GM10266 (cell line): ENCODE results near the gene SEZ6.

Experiments
- DNase-seq: peaks from one replicate; pipeline ENCODE4 v3.0.0; 2012; ENCODE audit errors: extremely low spot score
- TF ChIP-seq, protein P1 (sequence below): IDR thresholded peaks from 2 replicates; pipeline ENCODE4 v1.5.1; 2012; ENCODE audit warnings: mild to moderate bottlenecking, low read depth; ENCODE audit not compliant: control insufficient read depth, insufficient read depth; ENCODE audit errors: missing control alignments

Gene SEZ6

DNA sequence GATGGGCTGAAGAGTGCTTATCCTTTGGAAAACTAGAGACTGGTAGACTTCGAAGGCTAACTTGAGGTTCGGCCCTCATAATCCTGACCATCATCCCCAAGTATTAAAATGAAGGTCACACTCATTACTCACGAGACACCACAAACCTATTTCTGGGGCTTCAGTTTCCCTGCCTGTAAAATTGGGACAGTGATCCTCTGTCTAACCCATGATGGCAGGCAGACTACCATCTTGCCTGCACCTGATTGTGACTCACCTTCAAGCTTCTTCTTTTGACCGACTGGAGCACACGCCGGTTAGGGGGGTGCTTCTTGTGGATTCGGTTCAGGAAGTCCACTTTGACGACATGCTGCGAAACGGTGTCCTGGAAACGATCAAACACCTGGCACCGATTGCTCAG, 88.8 kb downstream of the SEZ6 start:
- DNase-seq: no peak
- TF ChIP-seq, protein P1, sequence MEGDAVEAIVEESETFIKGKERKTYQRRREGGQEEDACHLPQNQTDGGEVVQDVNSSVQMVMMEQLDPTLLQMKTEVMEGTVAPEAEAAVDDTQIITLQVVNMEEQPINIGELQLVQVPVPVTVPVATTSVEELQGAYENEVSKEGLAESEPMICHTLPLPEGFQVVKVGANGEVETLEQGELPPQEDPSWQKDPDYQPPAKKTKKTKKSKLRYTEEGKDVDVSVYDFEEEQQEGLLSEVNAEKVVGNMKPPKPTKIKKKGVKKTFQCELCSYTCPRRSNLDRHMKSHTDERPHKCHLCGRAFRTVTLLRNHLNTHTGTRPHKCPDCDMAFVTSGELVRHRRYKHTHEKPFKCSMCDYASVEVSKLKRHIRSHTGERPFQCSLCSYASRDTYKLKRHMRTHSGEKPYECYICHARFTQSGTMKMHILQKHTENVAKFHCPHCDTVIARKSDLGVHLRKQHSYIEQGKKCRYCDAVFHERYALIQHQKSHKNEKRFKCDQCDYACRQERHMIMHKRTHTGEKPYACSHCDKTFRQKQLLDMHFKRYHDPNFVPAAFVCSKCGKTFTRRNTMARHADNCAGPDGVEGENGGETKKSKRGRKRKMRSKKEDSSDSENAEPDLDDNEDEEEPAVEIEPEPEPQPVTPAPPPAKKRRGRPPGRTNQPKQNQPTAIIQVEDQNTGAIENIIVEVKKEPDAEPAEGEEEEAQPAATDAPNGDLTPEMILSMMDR: no peak

DNA sequence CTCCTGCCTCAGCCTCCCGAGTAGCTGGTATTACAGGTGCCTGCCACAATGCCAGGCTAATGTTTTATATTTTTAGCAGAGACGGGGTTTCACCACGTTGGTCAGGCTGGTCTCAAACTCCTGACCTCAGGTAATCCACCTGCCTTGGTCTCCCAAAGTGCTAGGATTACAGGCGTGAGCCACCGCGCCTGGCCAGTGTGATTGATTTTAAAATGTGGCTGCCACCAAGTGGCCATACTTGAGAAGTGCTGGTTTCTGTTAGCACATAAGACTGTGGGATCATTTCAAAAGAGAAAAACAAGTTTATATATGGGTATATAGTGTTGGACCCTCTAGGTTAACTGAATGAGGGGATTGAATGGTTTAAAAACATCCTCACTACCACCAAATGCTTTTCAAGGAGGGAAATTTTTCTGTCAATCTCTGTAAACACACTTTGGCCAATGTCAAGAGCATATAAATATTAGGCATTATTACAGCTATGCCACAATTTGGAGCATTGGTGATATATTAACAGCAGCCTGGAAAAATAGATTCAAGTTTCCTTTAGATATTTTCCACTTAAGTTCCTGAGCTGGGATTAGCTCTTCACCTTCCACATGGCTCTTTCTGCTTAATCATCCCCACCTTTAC, 89.4 kb downstream of the SEZ6 start:
- DNase-seq: no peak
- TF ChIP-seq, protein P1: peak; percentile 63

DNA sequence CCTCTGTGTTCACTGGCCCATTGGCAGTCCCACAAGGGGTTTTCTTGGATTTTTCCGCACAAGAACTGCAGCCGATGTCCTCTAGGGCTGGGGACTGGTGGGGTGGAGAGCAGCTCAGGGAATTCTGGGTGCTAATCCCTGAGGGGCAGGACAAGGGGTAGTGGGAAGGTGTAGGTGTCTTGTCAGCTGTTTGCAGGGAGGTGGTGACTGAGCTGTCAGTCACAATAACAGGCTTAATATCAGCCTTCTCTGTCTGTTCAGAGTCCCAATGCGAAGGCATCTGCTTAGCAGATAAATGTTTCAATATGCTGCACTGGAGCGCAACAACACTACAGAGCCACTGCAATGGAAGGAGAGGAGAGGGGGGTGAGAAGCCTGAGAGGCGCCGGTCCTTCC, 92.9 kb downstream of the SEZ6 start:
- TF ChIP-seq, protein P1: no peak
- no peak for DNase-seq

DNA sequence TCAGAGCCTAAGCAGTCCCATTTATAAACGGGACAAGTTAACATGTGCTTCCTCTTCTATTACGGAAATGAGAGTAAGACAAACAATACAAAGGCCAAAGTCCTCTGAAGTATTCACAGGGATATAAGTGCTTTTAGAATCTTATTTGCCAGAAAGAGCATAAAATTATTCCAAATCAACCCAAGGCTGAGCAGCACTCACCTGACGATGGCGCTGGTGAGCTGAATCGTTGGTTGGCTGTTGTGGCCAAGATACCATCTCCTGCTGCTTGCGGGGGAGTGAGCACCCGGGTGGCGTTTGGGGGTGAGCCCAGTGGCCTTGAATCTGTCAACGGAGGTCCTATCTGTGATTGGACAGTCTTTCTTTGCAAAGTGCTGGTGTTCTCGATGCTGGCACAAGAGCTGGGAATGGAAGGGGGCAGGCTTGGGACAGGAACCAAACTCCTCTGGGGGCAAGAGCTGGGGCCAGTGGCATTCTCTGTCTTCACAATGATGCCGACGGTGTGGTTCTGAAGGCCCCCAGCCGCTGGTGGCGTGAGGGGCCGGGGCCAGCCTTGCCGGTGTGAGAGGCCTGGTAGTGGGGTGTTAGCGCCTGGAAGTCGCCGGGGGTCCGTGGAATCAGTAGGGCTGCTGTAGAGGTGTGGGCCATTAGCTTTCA, 93.4 kb downstream of the SEZ6 start:
- TF ChIP-seq, protein P1: no peak
- no peak for DNase-seq

DNA sequence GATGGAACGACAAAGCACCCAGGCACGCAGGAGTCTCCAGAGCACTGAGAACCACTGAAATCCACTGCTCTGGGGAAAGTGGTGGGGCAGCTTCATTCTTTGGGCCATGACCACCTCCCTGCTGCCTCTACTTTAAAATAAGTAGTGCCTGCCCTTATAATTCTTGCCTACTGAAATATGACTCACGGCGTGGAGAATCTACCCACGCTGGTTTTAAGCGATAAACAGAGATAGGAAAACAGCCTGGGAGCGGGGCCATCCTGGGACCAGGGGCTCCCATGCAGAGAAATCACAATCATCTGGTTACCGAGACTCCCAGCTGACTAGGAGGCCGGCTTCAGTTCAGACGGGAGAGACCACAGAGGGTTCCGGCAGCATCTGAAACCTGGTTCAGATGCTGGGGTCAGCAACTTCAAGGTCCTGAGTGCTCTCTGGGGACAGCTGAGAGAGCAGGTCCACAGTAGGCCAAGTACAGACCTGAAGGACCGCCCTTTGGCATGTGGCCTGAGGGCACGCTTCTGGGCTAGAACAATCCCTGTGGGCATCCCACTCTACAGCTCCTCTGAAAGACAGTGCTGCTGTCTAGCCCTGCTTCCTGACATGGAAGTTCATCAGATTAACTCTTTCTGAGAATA, 94.3 kb downstream of the SEZ6 start:
- DNase-seq: no peak
- TF ChIP-seq, protein P1: no peak

DNA sequence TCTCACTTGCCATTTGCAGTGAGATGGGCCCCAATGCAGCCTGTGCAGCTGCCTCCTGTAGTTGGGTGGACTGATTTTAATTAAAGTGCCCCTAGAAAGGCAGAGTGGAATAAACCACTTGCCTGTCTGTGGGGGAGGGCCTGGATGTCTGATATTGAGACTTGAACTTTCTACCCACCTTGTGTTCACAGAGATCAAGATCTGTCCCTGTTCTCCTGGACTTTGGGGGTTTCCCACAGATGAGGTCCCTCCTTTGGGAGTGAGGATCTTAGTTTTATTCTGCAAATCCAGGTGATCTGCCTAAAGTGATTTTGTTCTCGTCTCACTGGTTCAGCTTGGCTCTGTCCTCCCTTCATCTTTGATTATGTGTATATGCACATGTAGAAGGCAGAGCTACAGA, 95.3 kb downstream of the SEZ6 start:
- no peak for DNase-seq
- TF ChIP-seq, protein P1: no peak

DNA sequence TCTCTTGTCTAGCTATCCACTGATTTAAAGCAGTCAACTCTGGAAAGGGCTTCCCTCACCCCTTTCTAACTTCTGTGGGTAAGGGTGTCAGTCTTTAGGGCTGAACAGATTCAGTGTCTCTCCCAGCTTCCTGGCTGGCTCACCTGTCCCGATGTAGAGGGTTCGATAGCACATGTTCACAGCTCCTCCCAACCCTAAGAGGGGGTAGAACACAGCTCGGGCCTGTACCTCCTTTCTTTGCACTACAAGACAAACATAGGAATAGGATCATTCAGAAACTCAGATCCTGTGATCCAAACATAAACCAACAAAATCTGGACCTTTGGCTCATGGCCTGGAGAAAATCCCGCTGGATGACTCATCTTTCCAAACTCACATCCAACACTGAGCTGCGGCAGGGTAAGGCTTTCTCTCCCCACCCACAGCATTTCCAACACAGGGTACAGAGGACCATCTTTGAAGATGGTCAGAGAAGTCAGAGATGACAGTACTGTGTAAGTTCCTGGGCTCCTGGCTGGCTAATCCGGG, 97.1 kb downstream of the SEZ6 start:
- DNase-seq: no peak

More for the DNA sequence above, 97.1 kb downstream of the SEZ6 start:
- TF ChIP-seq, protein P1: no peak
